Measurements from ENCODE around the gene APOL1. TPM values are rescaled to one million over a fixed set of nuclear protein-coding genes. Genes with fewer than 3 reads are reported as not detected.

The APOL1 gene
- total and polyA plus RNA-seq, 2 of the 13 experiments (the other 11 are each of a cell fraction or from before 2014, with no cell fraction given) = 20.3 to 75.0 TPM

DNA sequence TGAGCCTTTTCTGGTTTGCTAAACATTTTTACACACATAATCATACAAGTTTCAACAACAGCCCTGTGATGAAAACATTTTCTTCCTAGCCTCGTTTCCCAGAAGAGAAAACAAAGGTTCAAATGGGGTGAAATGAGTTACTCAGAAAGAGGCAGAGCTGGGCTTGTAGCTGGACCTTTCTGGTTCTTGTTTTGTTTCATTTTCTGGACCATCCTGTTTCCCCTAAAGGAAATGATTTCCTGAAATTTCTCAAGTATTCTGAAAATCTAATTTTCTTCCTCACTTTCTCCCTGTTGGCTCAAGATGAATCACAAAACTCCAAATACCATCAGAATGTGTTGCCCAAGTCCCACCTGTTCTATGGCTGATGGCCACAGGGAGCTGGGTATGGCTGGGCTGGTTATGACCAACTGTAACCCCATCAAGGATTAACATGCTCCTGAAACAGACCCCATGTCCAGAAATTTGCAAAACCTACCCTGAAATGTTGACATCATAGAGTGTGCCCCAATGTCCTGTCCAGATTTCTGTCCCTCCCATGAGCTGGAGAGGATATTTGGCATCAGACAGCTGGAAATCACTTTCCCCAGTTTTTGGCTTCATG, 44.7 kb upstream of the APOL1 start:
- Histone ChIP-seq H3K9me3 (ENCODE audit: low read length) (no peaks in the 10 kb centered on the region), H3K4me1 (ENCODE audit: insufficient read depth, low read length) (peaks cover 97% of the 10 kb centered on the region), H3K27ac (ENCODE audit: extremely low read length, insufficient read depth, low read length) (no peak overlapping the region), H4K20me1 (ENCODE audit: insufficient read depth, low read length) (no peaks in the 10 kb centered on the region), H3K4me2 (ENCODE audit: low read depth, low read length) (no peak overlapping the region), H3K9ac (ENCODE audit: insufficient read depth, low read depth, low read length) (no peak overlapping the region), H3K36me3 (replicated peaks in 1 of 2; ENCODE audit: control insufficient read depth in 1 of 2, insufficient read depth in 2 of 2, low read length in 2 of 2) (no peaks in the 10 kb centered on the region), H3K4me3 (replicated peaks in 1 of 3; ENCODE audit: insufficient read depth in 1 of 3, low read depth in 2 of 3, low read length in 3 of 3) (no peak overlapping the region), H2AFZ (ENCODE audit: low read length) (no peak overlapping the region), H3K27me3 (ENCODE audit: control insufficient read depth in 1 of 2, insufficient read depth in 2 of 2, low read length in 2 of 2) (no peaks in the 10 kb centered on the region; a peak in 1 of 5 replicates), H3K79me2 (ENCODE audit: insufficient read depth, low read length) (no peaks in the 10 kb centered on the region)
- 3% methylated on average over 1 of the region's 1 CpG for WGBS (ENCODE audit: low lambda C conversion rate)
- POLR2A ChIA-PET = no interaction called here
- ATAC-seq (no peak), FAIRE-seq (no peak), DNase-seq (ENCODE audit: low spot score) (no peak)
- TF ChIP-seq ZMYM2 (CRISPR knock-in tag; IDR thresholded peaks at IDR 0.05) (no peak), ZNF101 (CRISPR knock-in tag; IDR thresholded peaks at IDR 0.05; ENCODE audit: borderline replicate concordance, low read depth) (no peak), MZF1 (CRISPR knock-in tag; IDR thresholded peaks at IDR 0.05; ENCODE audit: borderline replicate concordance) (no peak), FOXC1 (CRISPR knock-in tag; IDR thresholded peaks at IDR 0.05; ENCODE audit: borderline replicate concordance) (no peak), ZNF891 (CRISPR knock-in tag; IDR thresholded peaks at IDR 0.05) (no peak), FOXK2 (IDR thresholded peaks at IDR 0.05) (no peak), ZNF567 (CRISPR knock-in tag; IDR thresholded peaks at IDR 0.05; ENCODE audit: borderline replicate concordance) (no peak), XBP1 (CRISPR knock-in tag; IDR thresholded peaks at IDR 0.05) (no peak), PAWR (CRISPR knock-in tag; IDR thresholded peaks at IDR 0.05; ENCODE audit: borderline replicate concordance) (no peak)
- TF ChIP-seq, protein P1, sequence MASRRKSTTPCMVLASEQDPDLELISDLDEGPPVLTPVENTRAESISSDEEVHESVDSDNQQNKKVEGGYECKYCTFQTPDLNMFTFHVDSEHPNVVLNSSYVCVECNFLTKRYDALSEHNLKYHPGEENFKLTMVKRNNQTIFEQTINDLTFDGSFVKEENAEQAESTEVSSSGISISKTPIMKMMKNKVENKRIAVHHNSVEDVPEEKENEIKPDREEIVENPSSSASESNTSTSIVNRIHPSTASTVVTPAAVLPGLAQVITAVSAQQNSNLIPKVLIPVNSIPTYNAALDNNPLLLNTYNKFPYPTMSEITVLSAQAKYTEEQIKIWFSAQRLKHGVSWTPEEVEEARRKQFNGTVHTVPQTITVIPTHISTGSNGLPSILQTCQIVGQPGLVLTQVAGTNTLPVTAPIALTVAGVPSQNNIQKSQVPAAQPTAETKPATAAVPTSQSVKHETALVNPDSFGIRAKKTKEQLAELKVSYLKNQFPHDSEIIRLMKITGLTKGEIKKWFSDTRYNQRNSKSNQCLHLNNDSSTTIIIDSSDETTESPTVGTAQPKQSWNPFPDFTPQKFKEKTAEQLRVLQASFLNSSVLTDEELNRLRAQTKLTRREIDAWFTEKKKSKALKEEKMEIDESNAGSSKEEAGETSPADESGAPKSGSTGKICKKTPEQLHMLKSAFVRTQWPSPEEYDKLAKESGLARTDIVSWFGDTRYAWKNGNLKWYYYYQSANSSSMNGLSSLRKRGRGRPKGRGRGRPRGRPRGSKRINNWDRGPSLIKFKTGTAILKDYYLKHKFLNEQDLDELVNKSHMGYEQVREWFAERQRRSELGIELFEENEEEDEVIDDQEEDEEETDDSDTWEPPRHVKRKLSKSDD (CRISPR knock-in tag; IDR thresholded peaks at IDR 0.05; ENCODE audit: low read depth) = no peak
- TF ChIP-seq, protein P2, sequence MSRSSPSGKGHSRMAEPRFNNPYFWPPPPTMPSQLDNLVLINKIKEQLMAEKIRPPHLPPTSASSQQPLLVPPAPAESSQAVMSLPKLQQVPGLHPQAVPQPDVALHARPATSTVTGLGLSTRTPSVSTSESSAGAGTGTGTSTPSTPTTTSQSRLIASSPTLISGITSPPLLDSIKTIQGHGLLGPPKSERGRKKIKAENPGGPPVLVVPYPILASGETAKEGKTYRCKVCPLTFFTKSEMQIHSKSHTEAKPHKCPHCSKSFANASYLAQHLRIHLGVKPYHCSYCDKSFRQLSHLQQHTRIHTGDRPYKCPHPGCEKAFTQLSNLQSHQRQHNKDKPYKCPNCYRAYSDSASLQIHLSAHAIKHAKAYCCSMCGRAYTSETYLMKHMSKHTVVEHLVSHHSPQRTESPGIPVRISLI (CRISPR knock-in tag; IDR thresholded peaks at IDR 0.05; ENCODE audit: borderline replicate concordance) = no peak
- CTCF ChIA-PET (ENCODE audit: low intra/inter-chr PET ratio, low total read pairs) = no interaction called here
- BruUV-seq (replicated peaks) = no TSS peak
- in situ Hi-C loops (cut with HindIII; ENCODE audit: extremely low pct_ligation_motif_present, low pct_unique_long_range_greater_than_20kb) (no loop called here), intact Hi-C loops (cut with micrococcal nuclease; ENCODE audit: unreplicated experiment) (no loop called here)
